Esophagus muscularis mucosa (tissue), 4 donors: ENCODE data around the gene THBS3. TPM values are rescaled to one million over a fixed set of nuclear protein-coding genes. Genes with fewer than 3 reads are reported as not detected.

Experiments used
- DNase-seq: peaks from one replicate; pipeline ENCODE4 v3.0.0-alpha.2; 2017; ENCODE audit errors: extremely low spot score
- H3K27ac ChIP-seq, 4 donors: fragments of 200-600 bp; sonication (generic); replicated peaks in 1 of 4; 1 replicate in 3 of 4; 2 replicates in 1 of 4; pipeline ENCODE4 v1.5.1; 2016 to 2019; ENCODE audit warnings: mild to moderate bottlenecking in 1 of 4
- H3K27me3 ChIP-seq, 4 donors: fragments of 200-600 bp; sonication (generic); one replicate each; pipeline versions ENCODE4 v1.5.1 to v1.6.0; 2016 to 2019
- H3K36me3 ChIP-seq, 4 donors: fragments of 200-600 bp; sonication (generic); one replicate each; pipeline ENCODE4 v1.5.1; 2016 to 2019
- H3K4me1 ChIP-seq, 4 donors: fragments of 200-600 bp; sonication (generic); one replicate each; pipeline ENCODE4 v1.5.1; 2016 to 2019
- H3K4me3 ChIP-seq, 4 donors: fragments of 200-600 bp; sonication (generic); 1 replicate in 2 of 4; 2 replicates in 2 of 4; pipeline ENCODE4 v1.5.1; 2016 to 2019; ENCODE audit warnings: mild to moderate bottlenecking in 4 of 4, moderate library complexity in 1 of 4
- H3K9me3 ChIP-seq, 4 donors: fragments of 200-600 bp; sonication (generic); 1 replicate in 3 of 4; 2 replicates in 1 of 4; pipeline ENCODE4 v1.5.1; 2016 to 2019
- EP300 ChIP-seq: sonication (generic); formaldehyde crosslinking; IDR thresholded peaks from one replicate; pipeline ENCODE4 v1.6.1; 2017; ENCODE audit warnings: antibody characterized with exemption
- POLR2A ChIP-seq: fragments of 450-650 bp; IDR thresholded peaks from one replicate; pipeline ENCODE4 v1.6.1; 2017; ENCODE audit warnings: antibody characterized with exemption, moderate library complexity, mild to moderate bottlenecking, low read depth
- POLR2AphosphoS5 ChIP-seq, 2 donors: sonication (generic); formaldehyde crosslinking; IDR thresholded peaks; one replicate each; pipeline ENCODE4 v1.6.1; 2017; ENCODE audit warnings: antibody characterized with exemption in 2 of 2
- WGBS: methylation state at CpG from one replicate; pipeline ENCODE4 v1.1.5; 2018; 5-methylcytosine and 5-hydroxymethylcytosine counted together
- intact Hi-C: fragments of 100-400 bp; cut with DNase I; formaldehyde crosslinking; loops from one replicate; pipeline ENCODE4 v1.15.1; 2023
- total RNA-seq, 4 donors: library from RNA; depleted of rRNA; stranded (reverse); fragments of >200 nt; gene quantifications; one replicate each; pipeline versions ENCODE4 v1.1.0 to v1.2.1, GENCODE V29; 2016
- TF ChIP-seq, protein P1 (sequence below), 3 experiments: fragments of 200-600 bp in 2 of 3; fragments of 450-650 bp in 1 of 3; sonication (generic) in 2 of 3; IDR thresholded peaks; one replicate each; pipeline ENCODE4 v1.5.1; 2017 to 2019; ENCODE audit warnings: antibody characterized with exemption in 3 of 3, mild to moderate bottlenecking in 2 of 3, moderate library complexity in 1 of 3

The THBS3 gene
- total RNA-seq, 4 donors from 2014 or later = 16.2 to 37.4 (median 23.4) TPM

DNA sequence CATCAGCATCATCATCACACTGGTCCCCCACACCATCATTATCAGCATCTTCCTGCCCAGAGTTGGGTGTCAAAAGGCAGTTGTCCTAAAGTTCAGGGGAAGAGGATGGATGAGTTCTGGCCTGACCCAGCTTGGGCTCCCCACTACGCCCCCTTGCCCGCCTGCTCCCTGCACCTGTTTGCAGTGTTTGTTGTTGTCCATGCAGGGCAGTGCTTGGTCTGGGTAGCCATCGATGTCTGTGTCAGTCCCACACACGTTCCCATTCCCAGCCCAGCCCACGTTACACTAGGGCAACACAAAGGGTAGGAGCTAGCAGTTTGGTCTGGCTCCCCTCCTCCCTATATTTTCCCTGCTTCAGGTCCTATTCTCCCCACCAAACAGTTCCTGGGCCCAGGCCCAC lies 6.8 kb downstream of the THBS3 start:
- H3K4me1 ChIP-seq = peaks cover under 1 to 31% (median 9%) of the 10 kb centered on the region in 4 donors
- intact Hi-C loops = no loop called here
- H3K36me3 ChIP-seq = peaks cover 0 to 74% (median 32%) of the 10 kb centered on the region in 4 donors
- H3K27me3 ChIP-seq = no peaks in the 10 kb centered on the region
- DNase-seq = no peak
- WGBS = 94% methylated on average over 5 of the region's 5 CpGs
- no peak overlapping the region for H3K27ac ChIP-seq
- TF ChIP-seq POLR2A (no peak), EP300 (no peak)
- TF ChIP-seq, protein P1, sequence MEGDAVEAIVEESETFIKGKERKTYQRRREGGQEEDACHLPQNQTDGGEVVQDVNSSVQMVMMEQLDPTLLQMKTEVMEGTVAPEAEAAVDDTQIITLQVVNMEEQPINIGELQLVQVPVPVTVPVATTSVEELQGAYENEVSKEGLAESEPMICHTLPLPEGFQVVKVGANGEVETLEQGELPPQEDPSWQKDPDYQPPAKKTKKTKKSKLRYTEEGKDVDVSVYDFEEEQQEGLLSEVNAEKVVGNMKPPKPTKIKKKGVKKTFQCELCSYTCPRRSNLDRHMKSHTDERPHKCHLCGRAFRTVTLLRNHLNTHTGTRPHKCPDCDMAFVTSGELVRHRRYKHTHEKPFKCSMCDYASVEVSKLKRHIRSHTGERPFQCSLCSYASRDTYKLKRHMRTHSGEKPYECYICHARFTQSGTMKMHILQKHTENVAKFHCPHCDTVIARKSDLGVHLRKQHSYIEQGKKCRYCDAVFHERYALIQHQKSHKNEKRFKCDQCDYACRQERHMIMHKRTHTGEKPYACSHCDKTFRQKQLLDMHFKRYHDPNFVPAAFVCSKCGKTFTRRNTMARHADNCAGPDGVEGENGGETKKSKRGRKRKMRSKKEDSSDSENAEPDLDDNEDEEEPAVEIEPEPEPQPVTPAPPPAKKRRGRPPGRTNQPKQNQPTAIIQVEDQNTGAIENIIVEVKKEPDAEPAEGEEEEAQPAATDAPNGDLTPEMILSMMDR (IDR thresholded peaks at IDR 0.05) = no peak
- H3K4me3 ChIP-seq = no peak overlapping the region
- H3K9me3 ChIP-seq = no peaks in the 10 kb centered on the region

DNA sequence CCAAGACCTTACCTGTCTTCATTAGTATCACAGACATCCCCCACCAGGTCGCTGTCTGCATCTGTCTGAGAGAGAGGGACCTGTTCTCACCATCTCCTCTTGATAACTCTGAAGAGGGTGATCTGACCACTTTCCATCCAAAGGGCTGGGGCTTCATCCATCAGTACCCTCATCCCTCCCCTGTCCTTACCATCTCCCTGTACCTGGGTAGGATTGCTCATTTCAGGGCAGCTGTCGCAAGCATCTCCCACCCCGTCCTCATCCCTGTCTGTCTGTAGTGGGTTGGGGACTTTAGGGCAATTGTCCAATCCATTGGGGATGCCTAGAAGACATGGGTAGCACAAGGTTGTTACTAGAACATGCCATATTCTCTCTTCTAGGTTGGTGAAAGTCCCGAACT lies 7.9 kb downstream of the THBS3 start:
- intact Hi-C loops = no loop called here
- H3K27me3 ChIP-seq = no peaks in the 10 kb centered on the region
- no peaks in the 10 kb centered on the region for H3K9me3 ChIP-seq
- H3K27ac ChIP-seq = no peak overlapping the region
- DNase-seq = no peak
- H3K4me3 ChIP-seq = no peak overlapping the region
- H3K36me3 ChIP-seq = peaks cover 0 to 65% (median 32%) of the 10 kb centered on the region in 4 donors
- no peak for TF ChIP-seq POLR2A
- TF ChIP-seq POLR2AphosphoS5 (IDR thresholded peaks at IDR 0.05) = no peak
- TF ChIP-seq, protein P1 (IDR thresholded peaks at IDR 0.05) = no peak
- no peak for TF ChIP-seq EP300
- 88% methylated on average over 4 of the region's 4 CpGs for WGBS
- H3K4me1 ChIP-seq = peaks cover 9 to 31% (median 19%) of the 10 kb centered on the region in 4 donors

DNA sequence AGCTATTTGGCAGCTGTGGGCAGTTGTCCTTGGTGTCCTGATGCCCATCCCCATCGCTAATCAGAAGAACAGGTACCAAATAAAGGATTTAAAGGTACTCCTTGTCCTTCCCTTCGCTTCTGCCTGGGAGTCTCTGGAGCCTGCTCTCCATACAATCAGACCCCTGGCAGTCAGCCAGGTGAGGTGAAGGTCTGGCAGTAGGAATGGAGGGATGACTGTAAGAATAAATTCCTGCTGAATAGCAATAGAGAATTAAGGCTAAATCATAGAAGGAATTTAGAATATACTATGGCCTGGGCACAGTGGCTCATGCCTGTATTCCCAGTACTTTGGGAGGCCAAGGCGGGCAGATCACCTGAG lies 9.2 kb downstream of the THBS3 start:
- Histone ChIP-seq H3K9me3 (no peaks in the 10 kb centered on the region), H3K4me3 (no peak overlapping the region), H3K27ac (no peak overlapping the region), H3K36me3 (peaks cover 0 to 62% (median 32%) of the 10 kb centered on the region in 4 donors), H3K4me1 (peaks cover 21 to 41% (median 31%) of the 10 kb centered on the region in 4 donors), H3K27me3 (no peaks in the 10 kb centered on the region)
- DNase-seq = no peak
- WGBS = 98% methylated on average over 3 of the region's 3 CpGs
- TF ChIP-seq POLR2A (no peak), POLR2AphosphoS5 (IDR thresholded peaks at IDR 0.05) (no peak), EP300 (no peak)
- TF ChIP-seq, protein P1 (IDR thresholded peaks at IDR 0.05) = no peak
- intact Hi-C loops = no loop called here

DNA sequence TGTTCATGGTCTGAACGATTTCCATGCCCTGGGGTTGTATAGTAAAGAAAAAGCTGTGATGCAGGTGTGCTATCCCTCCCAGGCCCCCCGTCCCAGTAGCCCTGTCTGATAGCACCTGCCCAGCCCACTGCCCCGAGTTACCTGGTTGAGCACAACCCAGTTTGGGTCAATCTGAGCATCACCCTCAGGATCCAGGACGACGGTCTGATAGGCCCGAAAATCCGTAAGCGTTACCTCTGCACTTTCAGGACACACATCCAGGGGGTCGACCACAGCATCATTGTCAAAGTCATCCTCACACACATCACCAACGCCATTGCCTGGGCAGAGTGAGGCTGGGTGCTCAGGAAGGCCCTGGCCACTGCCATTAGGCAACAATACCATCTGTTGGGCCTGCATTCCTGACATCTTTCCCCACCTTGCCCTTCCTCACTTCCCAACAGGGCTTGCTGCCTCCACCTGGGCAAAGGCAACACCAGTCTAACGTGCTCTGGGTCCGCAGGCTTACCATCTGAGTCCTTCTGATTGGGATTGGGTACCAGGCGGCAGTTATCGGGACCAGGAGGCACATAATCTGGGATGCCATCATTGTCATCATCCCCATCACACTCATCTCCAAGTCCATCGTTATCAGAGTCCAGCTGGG lies 9.7 kb downstream of the THBS3 start:
- WGBS = 85% methylated on average over 15 of the region's 15 CpGs
- intact Hi-C loops = no loop called here
- no peaks in the 10 kb centered on the region for H3K9me3 ChIP-seq
- H3K4me1 ChIP-seq = peaks cover 25 to 46% (median 36%) of the 10 kb centered on the region in 4 donors
- no peaks in the 10 kb centered on the region for H3K27me3 ChIP-seq
- peaks cover 0 to 60% (median 32%) of the 10 kb centered on the region in 4 donors for H3K36me3 ChIP-seq
- no peak overlapping the region for H3K27ac ChIP-seq
- TF ChIP-seq POLR2A (no peak), POLR2AphosphoS5 (IDR thresholded peaks at IDR 0.05) (no peak)
- DNase-seq = no peak
- no peak overlapping the region for H3K4me3 ChIP-seq

DNA sequence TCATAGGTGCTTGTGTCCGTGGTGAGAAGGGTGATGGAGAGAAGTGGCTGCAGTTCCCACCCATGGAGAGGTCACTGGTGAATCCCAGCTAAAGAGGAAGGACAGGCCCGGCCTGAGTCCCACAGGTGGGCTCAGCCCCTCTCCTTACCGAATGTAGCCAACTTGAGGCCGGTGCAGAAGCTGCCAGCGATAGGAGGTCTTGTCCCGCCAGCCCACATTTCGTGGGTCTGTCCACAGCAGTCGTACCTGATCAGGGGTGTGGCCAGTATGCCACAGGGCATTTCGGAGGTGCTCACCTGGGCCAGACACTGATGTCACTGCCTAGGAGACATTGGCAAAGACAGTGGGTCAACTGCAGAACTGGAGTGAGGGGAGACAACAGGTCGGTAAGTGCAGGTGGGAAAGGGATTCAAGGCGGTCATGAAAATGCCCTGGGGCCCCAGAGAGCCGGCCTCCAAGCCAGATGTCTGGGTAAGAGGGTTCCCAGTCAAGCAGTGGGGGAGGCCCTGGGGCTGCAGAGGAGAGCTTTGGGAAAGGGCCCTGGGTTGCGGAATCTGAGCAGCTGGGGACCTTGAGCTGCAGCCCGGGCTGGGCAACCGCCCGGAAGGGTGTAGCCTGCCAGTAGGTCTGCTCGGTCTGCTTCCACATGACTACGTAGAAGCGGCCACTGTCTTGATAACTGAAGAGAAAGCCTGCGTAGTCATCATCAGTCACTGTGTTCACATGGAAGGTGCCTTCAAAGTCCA lies 10.6 kb downstream of the THBS3 start:
- H3K36me3 ChIP-seq = peaks cover 0 to 52% (median 30%) of the 10 kb centered on the region in 4 donors
- no peak for DNase-seq

More for the DNA sequence above, 10.6 kb downstream of the THBS3 start:
- TF ChIP-seq EP300 (no peak), POLR2A (no peak), POLR2AphosphoS5 (IDR thresholded peaks at IDR 0.05) (no peak)
- TF ChIP-seq, protein P1 (IDR thresholded peaks at IDR 0.05) = no peak
- intact Hi-C loops = no loop called here
- Histone ChIP-seq H3K27ac (peak overlapping the region in 1 of 4 donors; percentile 92), H3K9me3 (no peaks in the 10 kb centered on the region), H3K4me3 (no peak overlapping the region), H3K27me3 (no peaks in the 10 kb centered on the region), H3K4me1 (peaks cover 30 to 55% (median 45%) of the 10 kb centered on the region in 4 donors)
- 81% methylated on average over 20 of the region's 20 CpGs for WGBS
